ENCODE measurements around the gene COL15A1.

The COL15A1 gene

GRCh38 chr9:99056886-99057664, 113.4 kb downstream of the COL15A1 start:
- no peak for DNase-seq (ENCODE audit: low read depth)

- peak; percentile 62 for DNase-seq (ENCODE audit: low read depth)
Observed at GRCh38 chr9:99057665-99058625, 114.2 kb downstream of the COL15A1 start.

GRCh38 chr9:99058964-99059921, 115.5 kb downstream of the COL15A1 start:
- no peak for DNase-seq (ENCODE audit: low read depth)

- DNase-seq (ENCODE audit: low read depth), result no peak
Observed at GRCh38 chr9:99060621-99061020, 116.9 kb downstream of the COL15A1 start.

- DNase-seq (ENCODE audit: low read depth), result no peak
Observed at GRCh38 chr9:99062549-99062948, 118.8 kb downstream of the COL15A1 start.

- no peak for DNase-seq (ENCODE audit: low read depth)
Observed at GRCh38 chr9:99063522-99063921, 119.8 kb downstream of the COL15A1 start.

GRCh38 chr9:99066571-99066970, 122.9 kb downstream of the COL15A1 start:
- DNase-seq (ENCODE audit: low read depth), result no peak

GRCh38 chr9:99069075-99069474, 125.4 kb downstream of the COL15A1 start:
- DNase-seq (ENCODE audit: low read depth), result no peak

- DNase-seq (ENCODE audit: low read depth), result no peak
Observed at GRCh38 chr9:99069546-99069945, 125.8 kb downstream of the COL15A1 start.

GRCh38 chr9:99070681-99071080, 127.0 kb downstream of the COL15A1 start:
- DNase-seq (ENCODE audit: low read depth), result no peak

- DNase-seq (ENCODE audit: low read depth), result no peak
Observed at GRCh38 chr9:99071313-99072039, 127.8 kb downstream of the COL15A1 start.

- no peak for DNase-seq (ENCODE audit: low read depth)
Observed at GRCh38 chr9:99072040-99072394, 128.3 kb downstream of the COL15A1 start.

GRCh38 chr9:99073347-99073746, 129.6 kb downstream of the COL15A1 start:
- DNase-seq (ENCODE audit: low read depth), result no peak

GRCh38 chr9:99073985-99074901, 130.5 kb downstream of the COL15A1 start:
- no peak for DNase-seq (ENCODE audit: low read depth)

GRCh38 chr9:99074902-99075245, 131.2 kb downstream of the COL15A1 start:
- DNase-seq (ENCODE audit: low read depth), result no peak

- no peak for DNase-seq (ENCODE audit: low read depth)
Observed at GRCh38 chr9:99075246-99075912, 131.7 kb downstream of the COL15A1 start.

GRCh38 chr9:99076030-99076429, 132.3 kb downstream of the COL15A1 start:
- no peak for DNase-seq (ENCODE audit: low read depth)

GRCh38 chr9:99076483-99077171, 132.9 kb downstream of the COL15A1 start:
- peak; percentile 40 for DNase-seq (ENCODE audit: low read depth)

GRCh38 chr9:99078717-99079116, 135.0 kb downstream of the COL15A1 start:
- no peak for DNase-seq (ENCODE audit: low read depth)
